ENCODE measurements around the gene ETV3. TPM values are rescaled to one million over a fixed set of nuclear protein-coding genes. Genes with fewer than 3 reads are reported as not detected.

Gene ETV3
- total RNA-seq, 4 donors from 2014 or later: 4.4 to 30.1 (median 19.6) TPM

DNA sequence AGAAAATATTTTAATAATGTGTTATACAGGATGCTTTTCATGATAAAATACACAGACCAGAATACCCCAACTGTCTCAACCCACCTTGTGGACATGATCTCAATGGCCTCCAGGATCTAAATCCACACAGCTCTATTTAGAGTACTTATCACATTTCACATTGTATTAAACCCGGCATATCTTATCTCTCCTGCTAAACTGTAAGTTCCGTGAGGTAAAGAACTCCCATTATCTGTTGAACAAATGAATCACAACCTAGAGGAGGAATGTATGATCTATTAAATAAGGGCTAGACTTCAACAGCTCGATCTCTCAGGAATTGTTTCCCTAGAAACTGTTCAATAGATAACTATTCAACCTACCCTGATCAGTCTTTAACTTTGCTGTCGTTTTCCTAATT, 6.9 kb downstream of the ETV3 start:
- H3K27ac ChIP-seq: no peak overlapping the region
- DNase-seq: no peak
- TF ChIP-seq POLR2A (IDR thresholded peaks at IDR 0.05): no peak
- TF ChIP-seq, protein P1, sequence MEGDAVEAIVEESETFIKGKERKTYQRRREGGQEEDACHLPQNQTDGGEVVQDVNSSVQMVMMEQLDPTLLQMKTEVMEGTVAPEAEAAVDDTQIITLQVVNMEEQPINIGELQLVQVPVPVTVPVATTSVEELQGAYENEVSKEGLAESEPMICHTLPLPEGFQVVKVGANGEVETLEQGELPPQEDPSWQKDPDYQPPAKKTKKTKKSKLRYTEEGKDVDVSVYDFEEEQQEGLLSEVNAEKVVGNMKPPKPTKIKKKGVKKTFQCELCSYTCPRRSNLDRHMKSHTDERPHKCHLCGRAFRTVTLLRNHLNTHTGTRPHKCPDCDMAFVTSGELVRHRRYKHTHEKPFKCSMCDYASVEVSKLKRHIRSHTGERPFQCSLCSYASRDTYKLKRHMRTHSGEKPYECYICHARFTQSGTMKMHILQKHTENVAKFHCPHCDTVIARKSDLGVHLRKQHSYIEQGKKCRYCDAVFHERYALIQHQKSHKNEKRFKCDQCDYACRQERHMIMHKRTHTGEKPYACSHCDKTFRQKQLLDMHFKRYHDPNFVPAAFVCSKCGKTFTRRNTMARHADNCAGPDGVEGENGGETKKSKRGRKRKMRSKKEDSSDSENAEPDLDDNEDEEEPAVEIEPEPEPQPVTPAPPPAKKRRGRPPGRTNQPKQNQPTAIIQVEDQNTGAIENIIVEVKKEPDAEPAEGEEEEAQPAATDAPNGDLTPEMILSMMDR (IDR thresholded peaks at IDR 0.05): no peak
- no peaks in the 10 kb centered on the region for H3K27me3 ChIP-seq
- H3K36me3 ChIP-seq: no peaks in the 10 kb centered on the region
- H3K4me3 ChIP-seq: no peak overlapping the region
- intact Hi-C loops (cut with DNase I; ENCODE audit: low total_unique reads): no loop called here
- H3K4me1 ChIP-seq: peaks cover 0 to under 1% of the 10 kb centered on the region in 2 donors
- no peaks in the 10 kb centered on the region for H3K9me3 ChIP-seq

DNA sequence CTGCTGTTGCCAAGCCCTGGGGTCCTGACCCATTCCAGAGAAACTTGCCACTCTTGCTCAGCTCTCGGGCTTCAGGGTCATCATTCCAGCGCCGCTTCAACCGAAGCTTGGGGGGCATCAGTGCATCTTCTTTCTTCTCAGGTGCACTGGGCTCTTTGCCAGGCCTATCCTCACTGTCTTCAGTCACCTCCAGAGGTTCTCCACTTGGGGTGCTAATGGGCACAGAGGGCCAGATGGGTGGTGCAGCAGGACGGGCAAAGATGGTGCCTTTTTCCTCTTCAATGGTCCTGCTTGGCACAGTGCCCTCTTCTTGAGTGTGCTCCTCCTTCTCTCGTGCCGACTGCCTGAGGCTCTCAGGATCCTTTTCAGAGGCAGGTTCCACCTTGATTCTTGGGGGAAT, 13.3 kb downstream of the ETV3 start:
- Histone ChIP-seq H3K9me3 (no peaks in the 10 kb centered on the region), H3K4me3 (no peak overlapping the region), H3K27me3 (no peaks in the 10 kb centered on the region), H3K36me3 (no peaks in the 10 kb centered on the region), H3K4me1 (no peaks in the 10 kb centered on the region), H3K27ac (no peak overlapping the region)
- no peak for DNase-seq
- no peak for TF ChIP-seq POLR2A (IDR thresholded peaks at IDR 0.05)
- TF ChIP-seq, protein P1 (IDR thresholded peaks at IDR 0.05): no peak
- intact Hi-C loops (cut with DNase I; ENCODE audit: low total_unique reads): no loop called here

DNA sequence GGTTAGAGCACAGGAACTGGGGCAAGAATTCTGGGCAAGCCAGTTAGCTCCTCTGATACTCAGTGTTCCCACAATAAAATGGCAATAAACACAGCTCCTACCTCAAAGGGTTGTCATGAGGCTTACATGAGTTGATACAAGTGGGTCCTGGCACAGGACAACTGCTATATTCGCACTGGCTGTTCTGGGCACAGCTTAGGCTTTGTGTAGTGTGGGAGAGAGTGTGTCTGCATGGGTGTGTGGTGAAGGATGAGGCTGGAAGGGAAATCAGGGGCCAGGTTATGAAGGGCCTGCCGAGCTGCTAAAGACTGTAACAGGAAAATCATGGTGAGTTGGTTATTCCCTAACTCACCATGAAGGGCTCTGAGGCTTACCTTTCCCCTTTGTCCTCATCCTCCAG, 18.7 kb downstream of the ETV3 start:
- Histone ChIP-seq H3K4me1 (no peaks in the 10 kb centered on the region), H3K9me3 (no peaks in the 10 kb centered on the region), H3K27me3 (no peaks in the 10 kb centered on the region), H3K27ac (no peak overlapping the region), H3K4me3 (no peak overlapping the region), H3K36me3 (no peaks in the 10 kb centered on the region)
- no peak for TF ChIP-seq POLR2A (IDR thresholded peaks at IDR 0.05)
- TF ChIP-seq, protein P1 (IDR thresholded peaks at IDR 0.05): no peak
- no peak for DNase-seq
- intact Hi-C loops (cut with DNase I; ENCODE audit: low total_unique reads): no loop called here

DNA sequence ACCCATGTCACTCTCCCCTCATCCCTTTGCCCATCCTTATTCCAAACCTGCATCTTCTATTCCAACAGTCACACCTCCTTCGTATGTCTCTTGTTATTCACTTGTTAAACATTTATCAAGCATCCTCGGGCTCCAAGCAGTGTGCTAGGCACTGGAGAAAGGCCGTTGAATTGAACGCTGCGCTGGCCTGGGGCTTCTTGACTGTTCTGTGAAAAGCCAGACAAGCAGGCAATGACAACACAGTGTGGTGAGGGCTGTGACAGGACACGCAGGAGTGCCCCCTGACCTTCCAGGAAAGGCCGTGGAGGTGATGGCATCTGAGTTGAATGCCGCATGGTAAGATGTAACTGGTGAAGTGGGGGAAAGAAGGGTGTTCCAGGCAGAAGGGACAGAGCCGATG, 19.2 kb downstream of the ETV3 start:
- TF ChIP-seq, protein P1 (IDR thresholded peaks at IDR 0.05): no peak
- no peak for TF ChIP-seq POLR2A (IDR thresholded peaks at IDR 0.05)
- intact Hi-C loops (cut with DNase I; ENCODE audit: low total_unique reads): no loop called here

DNA sequence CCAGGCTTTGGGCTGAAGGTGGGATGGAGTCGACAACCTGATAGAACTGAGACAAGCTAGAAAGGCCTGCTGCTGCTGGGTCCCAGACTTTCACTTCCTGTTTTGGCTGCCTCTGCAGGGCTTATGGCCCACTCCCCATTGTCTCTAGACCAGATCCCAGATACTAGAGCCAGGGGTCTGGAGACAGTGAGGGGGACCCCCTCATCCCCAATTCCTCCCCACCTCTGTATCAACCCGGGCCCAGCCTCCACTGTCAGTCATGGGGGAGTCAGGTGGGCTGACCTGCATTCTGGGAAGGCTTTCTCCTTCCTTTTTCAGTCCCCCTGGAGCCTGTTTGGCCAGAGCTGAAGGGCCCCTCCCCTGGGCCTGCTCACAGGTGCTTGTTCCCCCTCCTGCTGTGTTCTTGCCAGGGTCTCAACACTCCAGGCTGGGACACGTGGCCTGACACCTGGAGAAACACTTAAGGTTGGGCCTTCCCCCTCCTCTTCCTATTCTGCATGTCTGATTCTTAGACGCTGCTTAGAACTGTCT, 20.6 kb downstream of the ETV3 start:
- Histone ChIP-seq H3K36me3 (no peaks in the 10 kb centered on the region), H3K4me1 (no peaks in the 10 kb centered on the region), H3K27me3 (no peaks in the 10 kb centered on the region), H3K9me3 (no peaks in the 10 kb centered on the region), H3K27ac (no peak overlapping the region), H3K4me3 (no peak overlapping the region)
- no peak for DNase-seq
- intact Hi-C loops (cut with DNase I; ENCODE audit: low total_unique reads): no loop called here
- TF ChIP-seq, protein P1 (IDR thresholded peaks at IDR 0.05): no peak
- no peak for TF ChIP-seq POLR2A (IDR thresholded peaks at IDR 0.05)

More for the DNA sequence above, 19.2 kb downstream of the ETV3 start:
- no peaks in the 10 kb centered on the region for H3K27me3 ChIP-seq
- H3K36me3 ChIP-seq: no peaks in the 10 kb centered on the region
- no peaks in the 10 kb centered on the region for H3K4me1 ChIP-seq
- no peaks in the 10 kb centered on the region for H3K9me3 ChIP-seq
- no peak overlapping the region for H3K27ac ChIP-seq
- no peak for DNase-seq
- H3K4me3 ChIP-seq: no peak overlapping the region

Data from uterus (tissue), 4 donors.